Spleen (tissue), 7 donors: ENCODE data around the gene CCNT2.

Experiments used
- CTCF ChIP-seq, 11 experiments: fragments of 200-600 bp in 7 of 11; fragments of 450-650 bp in 4 of 11; sonication (generic) in 4 of 11; IDR thresholded peaks in 8 of 11; conservative IDR thresholded peaks in 3 of 11; 1 replicate in 7 of 11; 2 replicates in 4 of 11; pipeline versions ENCODE4 v1.4.0 to v1.8.0; 2016 to 2021; ENCODE audit warnings: antibody characterized with exemption in 11 of 11, inconsistent platforms in 4 of 11, mild to moderate bottlenecking in 1 of 11
- POLR2A ChIP-seq, 3 donors: fragments of 450-650 bp; IDR thresholded peaks; one replicate each; pipeline ENCODE4 v1.5.1; 2017; ENCODE audit warnings: antibody characterized with exemption in 3 of 3, mild to moderate bottlenecking in 1 of 3
- donor health status: DM: no; HTN: no; CAD: no; lungs with moderate emphysema.
- donor health status: DM: no; HTN: no; CAD: no.
- donor health status: DM: no; HTN: no; CAD: no.

GRCh38 chr2:134954065-134954464 is 35.4 kb downstream of the CCNT2 start:
- no peak for TF ChIP-seq CTCF (IDR thresholded peaks at IDR 0.05 in 8 of 11, conservative IDR thresholded peaks at IDR 0.05 in 3 of 11)
- TF ChIP-seq POLR2A (IDR thresholded peaks at IDR 0.05): no peak
